Left ventricle myocardium inferior (tissue), 1 donor: ENCODE results near the gene TMEM217. TPM values are rescaled to one million over a fixed set of nuclear protein-coding genes. Genes with fewer than 3 reads are reported as not detected.

Experiments used
- DNase-seq: peaks from one replicate; pipeline ENCODE4 v3.0.0-alpha.2; 2020
- H3K27ac ChIP-seq: fragments of 200-600 bp; replicated peaks from 2 replicates; pipeline ENCODE4 v1.8.0; 2021
- H3K27me3 ChIP-seq: fragments of 200-600 bp; 2 replicates; pipeline ENCODE4 v1.8.0; 2021; ENCODE audit warnings: low read depth
- H3K36me3 ChIP-seq: fragments of 200-600 bp; 2 replicates; pipeline ENCODE4 v1.8.0; 2021
- H3K4me1 ChIP-seq: fragments of 200-600 bp; 2 replicates; pipeline ENCODE4 v1.8.0; 2021
- H3K4me3 ChIP-seq: fragments of 200-600 bp; 2 replicates; pipeline ENCODE4 v1.8.0; 2021; ENCODE audit warnings: mild to moderate bottlenecking, moderate library complexity
- H3K9me3 ChIP-seq: fragments of 200-600 bp; replicated peaks from 2 replicates; pipeline ENCODE4 v1.8.0; 2021
- intact Hi-C: fragments of 100-400 bp; cut with micrococcal nuclease; formaldehyde crosslinking; loops from one replicate; pipeline ENCODE4 v1.11.0; 2022
- total RNA-seq: library from RNA; stranded (reverse); fragmentation: NEBNext Ultra II Directional; extraction: Animal tissue kit (Norgen Biotek cat#: 25700); gene quantifications from one replicate; pipeline ENCODE4 v1.2.1, GENCODE V29; 2021
- TF ChIP-seq, protein P1 (sequence below): fragments of 200-600 bp; IDR thresholded peaks from 2 replicates; pipeline ENCODE4 v1.8.0; 2021; ENCODE audit warnings: antibody characterized with exemption, mild to moderate bottlenecking, borderline replicate concordance
- donor health status: DM: no; HTN: yes; CAD: no; lungs with severe emphysema.

Gene TMEM217
- total RNA-seq, 1 donor from 2014 or later: 0.80 TPM

DNA sequence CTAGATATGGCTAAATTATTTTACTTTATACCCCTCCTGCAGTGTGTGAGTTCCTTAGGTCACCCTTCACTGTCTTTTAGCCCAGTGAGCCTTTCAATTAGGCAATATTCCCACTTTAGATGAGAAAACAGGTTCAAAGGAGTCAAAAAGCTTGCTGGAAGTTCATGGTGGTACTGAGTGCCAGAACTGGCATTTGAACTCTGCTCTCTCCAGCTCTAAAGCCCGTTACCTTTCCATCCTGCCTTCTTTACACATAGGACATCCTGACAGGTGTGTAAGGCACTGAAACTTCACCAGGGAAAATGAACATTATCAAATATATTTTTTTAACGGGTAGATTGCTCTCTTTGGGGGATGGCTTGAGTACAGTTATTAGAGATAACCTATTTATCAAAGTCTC, 11.2 kb upstream of the TMEM217 start:
- Histone ChIP-seq H3K4me3 (no peak overlapping the region), H3K9me3 (peaks cover 7% of the 10 kb centered on the region), H3K27ac (no peak overlapping the region), H3K36me3 (peaks cover 19% of the 10 kb centered on the region), H3K4me1 (peaks cover 4% of the 10 kb centered on the region), H3K27me3 (no peaks in the 10 kb centered on the region)
- intact Hi-C loops: no loop called here
- no peak for DNase-seq
- TF ChIP-seq, protein P1, sequence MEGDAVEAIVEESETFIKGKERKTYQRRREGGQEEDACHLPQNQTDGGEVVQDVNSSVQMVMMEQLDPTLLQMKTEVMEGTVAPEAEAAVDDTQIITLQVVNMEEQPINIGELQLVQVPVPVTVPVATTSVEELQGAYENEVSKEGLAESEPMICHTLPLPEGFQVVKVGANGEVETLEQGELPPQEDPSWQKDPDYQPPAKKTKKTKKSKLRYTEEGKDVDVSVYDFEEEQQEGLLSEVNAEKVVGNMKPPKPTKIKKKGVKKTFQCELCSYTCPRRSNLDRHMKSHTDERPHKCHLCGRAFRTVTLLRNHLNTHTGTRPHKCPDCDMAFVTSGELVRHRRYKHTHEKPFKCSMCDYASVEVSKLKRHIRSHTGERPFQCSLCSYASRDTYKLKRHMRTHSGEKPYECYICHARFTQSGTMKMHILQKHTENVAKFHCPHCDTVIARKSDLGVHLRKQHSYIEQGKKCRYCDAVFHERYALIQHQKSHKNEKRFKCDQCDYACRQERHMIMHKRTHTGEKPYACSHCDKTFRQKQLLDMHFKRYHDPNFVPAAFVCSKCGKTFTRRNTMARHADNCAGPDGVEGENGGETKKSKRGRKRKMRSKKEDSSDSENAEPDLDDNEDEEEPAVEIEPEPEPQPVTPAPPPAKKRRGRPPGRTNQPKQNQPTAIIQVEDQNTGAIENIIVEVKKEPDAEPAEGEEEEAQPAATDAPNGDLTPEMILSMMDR: no peak

DNA sequence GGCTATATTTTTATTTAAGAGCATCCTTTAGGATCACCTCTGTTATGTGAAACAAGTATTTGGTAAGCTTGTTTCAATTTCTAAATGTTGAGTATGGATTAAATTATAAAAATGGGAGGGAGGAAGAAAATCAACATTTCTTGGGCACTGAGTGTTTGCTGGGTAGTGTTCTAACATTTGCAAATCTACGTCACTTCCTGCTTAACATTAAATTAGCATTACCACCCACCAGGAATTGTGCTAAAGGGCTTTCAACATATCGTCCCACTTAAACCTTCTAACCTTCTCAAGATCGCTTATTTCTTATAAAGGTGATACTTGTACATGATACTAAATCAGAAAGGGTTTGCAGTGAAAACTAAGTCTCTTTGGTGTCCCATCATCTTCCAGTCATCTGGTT, 7.9 kb upstream of the TMEM217 start:
- H3K27ac ChIP-seq: no peak overlapping the region
- TF ChIP-seq, protein P1: no peak
- no peaks in the 10 kb centered on the region for H3K27me3 ChIP-seq

DNA sequence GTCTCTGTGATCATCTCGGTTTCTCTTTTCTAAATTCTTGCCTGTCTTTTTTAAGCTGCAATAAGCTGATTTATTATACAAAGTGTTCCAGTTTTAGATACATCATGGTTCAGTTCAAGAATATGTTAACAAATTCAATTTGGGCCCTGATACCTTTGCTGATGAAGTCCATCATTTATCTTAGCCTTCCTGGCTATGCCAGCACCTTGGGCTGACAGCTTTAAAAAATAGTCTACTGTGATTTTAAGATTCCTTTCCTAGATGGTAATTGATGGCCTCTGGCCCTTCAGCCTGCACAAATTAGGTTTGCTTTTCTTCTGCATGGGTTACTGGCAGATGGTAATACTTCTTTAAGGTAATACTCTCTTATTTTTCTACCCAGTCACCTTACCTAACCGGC, 7.1 kb upstream of the TMEM217 start:
- H3K9me3 ChIP-seq: peaks cover 7% of the 10 kb centered on the region
- TF ChIP-seq, protein P1: no peak
- intact Hi-C loops: no loop called here

More for the DNA sequence above, 7.9 kb upstream of the TMEM217 start:
- no peak for DNase-seq
- Histone ChIP-seq H3K4me1 (peaks cover 20% of the 10 kb centered on the region), H3K36me3 (peaks cover 14% of the 10 kb centered on the region), H3K9me3 (peaks cover 7% of the 10 kb centered on the region), H3K4me3 (no peak overlapping the region)
- intact Hi-C loops: no loop called here

DNA sequence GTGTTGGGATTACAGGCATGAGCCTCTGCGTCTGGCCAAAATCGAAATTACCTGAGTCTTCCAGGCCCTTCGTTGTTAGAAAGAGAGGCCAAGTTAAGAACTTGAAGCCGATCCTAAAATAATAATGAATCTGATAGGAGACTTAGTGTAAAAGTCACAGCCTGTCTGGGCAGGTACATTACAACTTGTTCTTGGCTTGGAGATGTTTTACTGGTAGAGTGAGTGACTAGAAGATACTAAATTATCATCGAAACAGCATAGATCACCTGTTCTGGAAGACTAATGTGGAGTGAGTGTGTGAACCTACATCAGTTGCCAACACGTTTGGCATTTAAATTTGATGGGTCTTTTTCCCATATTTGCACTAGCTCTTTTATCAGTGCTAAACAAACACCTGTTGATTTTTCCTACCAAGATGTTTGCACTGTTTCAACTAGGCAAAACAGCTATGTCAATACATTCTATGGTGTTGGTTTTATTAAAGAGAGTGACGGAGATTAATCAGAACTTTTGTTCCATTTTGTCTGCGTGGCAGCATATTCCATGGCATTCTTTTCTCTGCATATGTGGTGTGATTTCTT, 4.6 kb upstream of the TMEM217 start:
- TF ChIP-seq, protein P1: no peak
- Histone ChIP-seq H3K27me3 (no peaks in the 10 kb centered on the region), H3K9me3 (peaks cover 7% of the 10 kb centered on the region), H3K27ac (no peak overlapping the region), H3K4me3 (no peak overlapping the region), H3K36me3 (no peaks in the 10 kb centered on the region), H3K4me1 (peaks cover 46% of the 10 kb centered on the region)
- DNase-seq: no peak
- intact Hi-C loops: no loop called here

More for the DNA sequence above, 7.1 kb upstream of the TMEM217 start:
- H3K27me3 ChIP-seq: no peaks in the 10 kb centered on the region
- H3K27ac ChIP-seq: no peak overlapping the region
- H3K4me1 ChIP-seq: peaks cover 21% of the 10 kb centered on the region
- no peak overlapping the region for H3K4me3 ChIP-seq
- no peak for DNase-seq
- peaks cover 6% of the 10 kb centered on the region for H3K36me3 ChIP-seq

DNA sequence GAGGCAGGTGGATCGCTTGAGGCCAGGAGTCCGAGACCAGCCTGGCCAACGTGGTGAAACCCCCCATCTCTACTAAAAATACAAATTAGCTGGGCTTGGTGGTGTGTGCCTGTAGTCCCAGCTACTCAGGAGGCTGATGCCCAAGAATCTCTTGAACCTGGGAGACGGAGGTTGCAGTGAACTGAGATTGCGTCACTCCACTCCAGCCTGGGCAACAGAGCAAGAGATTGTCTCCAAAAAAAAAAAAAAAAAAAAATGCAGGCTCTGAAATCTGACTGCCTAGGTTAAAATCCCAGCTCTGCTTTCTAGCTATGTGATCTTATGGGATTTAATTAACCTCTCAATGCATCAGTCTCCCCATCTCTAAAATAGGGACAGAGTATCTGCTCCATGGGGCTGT, 3.3 kb upstream of the TMEM217 start:
- DNase-seq: no peak
- TF ChIP-seq, protein P1: no peak

More for the DNA sequence above, 3.3 kb upstream of the TMEM217 start:
- Histone ChIP-seq H3K4me3 (no peak overlapping the region), H3K36me3 (no peaks in the 10 kb centered on the region), H3K9me3 (peaks cover under 1% of the 10 kb centered on the region), H3K4me1 (peaks cover 53% of the 10 kb centered on the region), H3K27me3 (no peaks in the 10 kb centered on the region), H3K27ac (no peak overlapping the region)
- intact Hi-C loops: no loop called here
